Retinal pigment epithelial cell (primary cell): Measurements from ENCODE around the gene CSMD2.

Experiments used
- DNase-seq: peaks from one replicate; pipeline ENCODE4 v3.0.0-alpha.2; 2010; ENCODE audit warnings: low read depth
- H3K4me3 ChIP-seq: 2 replicates; pipeline ENCODE4 v1.5.1; 2011; ENCODE audit warnings: mild to moderate bottlenecking, low read length, control low read depth, moderate library complexity
- CTCF ChIP-seq: conservative IDR thresholded peaks from 2 replicates; pipeline ENCODE4 v1.5.1; 2011; ENCODE audit warnings: low read depth, low read length, control low read depth, inconsistent platforms

The CSMD2 gene

GRCh38 chr1:33849211-33849610 is 315.8 kb downstream of the CSMD2 start:
- no peak for TF ChIP-seq CTCF
- H3K4me3 ChIP-seq, result no peak overlapping the region
- DNase-seq, result no peak

- DNase-seq, result no peak
- no peak for TF ChIP-seq CTCF
Measured at GRCh38 chr1:33848205-33848937, 316.7 kb downstream of the CSMD2 start.

GRCh38 chr1:33846861-33847260 is 318.2 kb downstream of the CSMD2 start:
- no peak for DNase-seq
- TF ChIP-seq CTCF, result no peak
- H3K4me3 ChIP-seq, result no peak overlapping the region

More at GRCh38 chr1:33848205-33848937, 316.7 kb downstream of the CSMD2 start:
- no peak overlapping the region for H3K4me3 ChIP-seq

- TF ChIP-seq CTCF, result no peak
- no peak for DNase-seq
- H3K4me3 ChIP-seq, result no peak overlapping the region
Measured at GRCh38 chr1:33844166-33844565, 320.9 kb downstream of the CSMD2 start.

GRCh38 chr1:33842348-33842747 is 322.7 kb downstream of the CSMD2 start:
- no peak overlapping the region for H3K4me3 ChIP-seq
- DNase-seq, result no peak
- TF ChIP-seq CTCF, result no peak

- TF ChIP-seq CTCF, result no peak
- H3K4me3 ChIP-seq, result no peak overlapping the region
- DNase-seq, result no peak
Measured at GRCh38 chr1:33841494-33841893, 323.5 kb downstream of the CSMD2 start.

GRCh38 chr1:33837635-33838034 is 327.4 kb downstream of the CSMD2 start:
- no peak overlapping the region for H3K4me3 ChIP-seq
- no peak for TF ChIP-seq CTCF

More at GRCh38 chr1:33837635-33838034, 327.4 kb downstream of the CSMD2 start:
- DNase-seq, result no peak
